ENCODE data around the gene ZNF716. TPM values are rescaled to one million over a fixed set of nuclear protein-coding genes. Genes with fewer than 3 reads are reported as not detected.

ZNF716 gene
- total and polyA plus RNA-seq, 2 experiments from 2014 or later = not detected

DNA sequence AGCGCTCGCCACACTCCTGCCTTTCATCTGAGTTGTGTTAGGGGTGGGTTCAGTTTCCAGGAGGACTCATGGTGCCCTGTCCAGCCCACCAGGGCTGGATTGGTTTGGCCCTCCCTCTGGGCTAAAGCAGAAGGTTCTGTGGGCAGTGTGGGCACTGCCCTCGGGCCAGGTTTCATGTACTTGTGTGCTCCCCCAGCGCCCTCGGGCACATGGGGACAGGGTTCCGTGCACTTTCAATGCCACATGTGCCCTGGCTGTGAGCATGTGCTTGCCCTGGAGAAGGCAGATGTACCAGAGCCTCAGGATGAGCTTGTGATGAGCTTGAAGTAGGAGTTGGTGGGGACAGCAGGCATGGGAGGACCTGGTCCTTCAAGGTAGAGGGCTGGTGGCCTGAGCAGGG, 35.6 kb upstream of the ZNF716 start:
- H3K9me3 ChIP-seq (ENCODE audit: low read depth) = no peaks in the 10 kb centered on the region
- DNase-seq (ENCODE audit: low spot score) = no peak
- 64% methylated on average over 6 of the region's 6 CpGs for WGBS (ENCODE audit: low lambda C conversion rate, missing lambda C conversion rate)

DNA sequence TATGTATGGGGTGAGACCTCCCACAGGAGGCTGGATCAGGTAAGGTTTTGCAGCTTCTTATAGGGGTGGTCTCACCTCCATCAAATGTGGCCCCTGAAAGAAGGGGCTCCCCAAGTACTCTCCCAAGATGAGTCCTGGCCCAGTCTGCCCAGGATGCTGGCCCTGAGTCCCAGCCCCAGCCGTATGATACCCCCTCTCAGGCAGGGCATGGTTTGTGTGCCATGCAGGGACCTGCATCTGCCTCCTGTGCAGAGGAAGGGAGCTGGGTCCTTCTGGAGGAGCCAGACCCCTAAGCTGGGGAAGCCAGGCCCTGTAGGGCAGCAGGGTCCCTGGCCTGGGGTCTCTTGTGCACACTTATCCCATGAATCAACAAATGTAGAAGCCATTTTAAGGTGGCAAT, 35.1 kb upstream of the ZNF716 start:
- H3K27me3 ChIP-seq = no peaks in the 10 kb centered on the region
- no peaks in the 10 kb centered on the region for H3K9me3 ChIP-seq (ENCODE audit: low read depth)
- H4K20me1 ChIP-seq (ENCODE audit: insufficient read depth, poor library complexity, severe bottlenecking) = no peaks in the 10 kb centered on the region
- H3K9me2 ChIP-seq (replicated peaks; ENCODE audit: insufficient read depth) = no peaks in the 10 kb centered on the region
- H3K4me3 ChIP-seq = no peak overlapping the region
- TF ChIP-seq EZH2 (IDR thresholded peaks at IDR 0.05; ENCODE audit: borderline replicate concordance) = no peak
- TF ChIP-seq, protein P1, sequence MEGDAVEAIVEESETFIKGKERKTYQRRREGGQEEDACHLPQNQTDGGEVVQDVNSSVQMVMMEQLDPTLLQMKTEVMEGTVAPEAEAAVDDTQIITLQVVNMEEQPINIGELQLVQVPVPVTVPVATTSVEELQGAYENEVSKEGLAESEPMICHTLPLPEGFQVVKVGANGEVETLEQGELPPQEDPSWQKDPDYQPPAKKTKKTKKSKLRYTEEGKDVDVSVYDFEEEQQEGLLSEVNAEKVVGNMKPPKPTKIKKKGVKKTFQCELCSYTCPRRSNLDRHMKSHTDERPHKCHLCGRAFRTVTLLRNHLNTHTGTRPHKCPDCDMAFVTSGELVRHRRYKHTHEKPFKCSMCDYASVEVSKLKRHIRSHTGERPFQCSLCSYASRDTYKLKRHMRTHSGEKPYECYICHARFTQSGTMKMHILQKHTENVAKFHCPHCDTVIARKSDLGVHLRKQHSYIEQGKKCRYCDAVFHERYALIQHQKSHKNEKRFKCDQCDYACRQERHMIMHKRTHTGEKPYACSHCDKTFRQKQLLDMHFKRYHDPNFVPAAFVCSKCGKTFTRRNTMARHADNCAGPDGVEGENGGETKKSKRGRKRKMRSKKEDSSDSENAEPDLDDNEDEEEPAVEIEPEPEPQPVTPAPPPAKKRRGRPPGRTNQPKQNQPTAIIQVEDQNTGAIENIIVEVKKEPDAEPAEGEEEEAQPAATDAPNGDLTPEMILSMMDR (IDR thresholded peaks at IDR 0.05; ENCODE audit: poor library complexity) = no peak
- TF ChIP-seq EZH2phosphoT487 (IDR thresholded peaks at IDR 0.05; ENCODE audit: low read depth, severe bottlenecking, unreplicated experiment) = no peak
- H2AFZ ChIP-seq = no peak overlapping the region
- H3K27ac ChIP-seq = no peak overlapping the region
- H3K36me3 ChIP-seq (replicated peaks; ENCODE audit: insufficient read depth, low read depth) = no peaks in the 10 kb centered on the region
- 64% methylated on average over 1 of the region's 1 CpG for whole genome bisulfite sequencing (ENCODE audit: low lambda C conversion rate, missing lambda C conversion rate)
- H3K4me2 ChIP-seq = no peak overlapping the region
- H3K79me2 ChIP-seq = no peaks in the 10 kb centered on the region
- no peak for DNase-seq (ENCODE audit: low spot score)
- no peaks in the 10 kb centered on the region for H3K4me1 ChIP-seq (ENCODE audit: insufficient read depth)

More for the DNA sequence above, 35.6 kb upstream of the ZNF716 start:
- Histone ChIP-seq H3K27ac (no peak overlapping the region), H4K20me1 (ENCODE audit: insufficient read depth, poor library complexity, severe bottlenecking) (no peaks in the 10 kb centered on the region), H3K9me2 (replicated peaks; ENCODE audit: insufficient read depth) (no peaks in the 10 kb centered on the region), H3K4me1 (ENCODE audit: insufficient read depth) (no peaks in the 10 kb centered on the region), H3K36me3 (replicated peaks; ENCODE audit: insufficient read depth, low read depth) (no peaks in the 10 kb centered on the region), H3K79me2 (no peaks in the 10 kb centered on the region), H3K27me3 (no peaks in the 10 kb centered on the region), H2AFZ (no peak overlapping the region), H3K4me2 (no peak overlapping the region), H3K4me3 (no peak overlapping the region)
- TF ChIP-seq EZH2 (IDR thresholded peaks at IDR 0.05; ENCODE audit: borderline replicate concordance) (no peak), EZH2phosphoT487 (IDR thresholded peaks at IDR 0.05; ENCODE audit: low read depth, severe bottlenecking, unreplicated experiment) (no peak)
- TF ChIP-seq, protein P1 (IDR thresholded peaks at IDR 0.05; ENCODE audit: poor library complexity) = no peak

DNA sequence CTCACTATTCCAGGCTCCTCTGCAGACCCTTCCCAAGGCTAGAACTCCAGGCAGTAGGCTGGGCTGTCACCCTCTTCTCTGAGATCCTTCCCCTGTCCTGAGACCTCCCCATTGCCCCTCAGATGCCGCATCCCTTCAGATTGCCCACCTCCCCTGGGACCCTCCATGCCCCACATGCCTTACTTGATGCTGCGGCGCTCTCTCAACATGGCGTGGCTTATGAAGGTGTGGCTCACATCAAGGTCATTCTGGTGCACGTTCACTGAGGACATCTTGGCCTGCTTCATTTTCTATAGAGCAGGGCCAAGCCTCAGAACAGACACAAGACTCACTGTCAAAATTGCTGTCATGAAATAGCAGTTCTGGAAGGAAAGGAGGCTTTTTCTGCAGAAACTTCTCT, 34.7 kb upstream of the ZNF716 start:
- Histone ChIP-seq H3K27ac (no peak overlapping the region), H3K79me2 (no peaks in the 10 kb centered on the region)
- TF ChIP-seq EZH2phosphoT487 (IDR thresholded peaks at IDR 0.05; ENCODE audit: low read depth, severe bottlenecking, unreplicated experiment) = no peak
- TF ChIP-seq, protein P1 (IDR thresholded peaks at IDR 0.05; ENCODE audit: poor library complexity) = no peak

DNA sequence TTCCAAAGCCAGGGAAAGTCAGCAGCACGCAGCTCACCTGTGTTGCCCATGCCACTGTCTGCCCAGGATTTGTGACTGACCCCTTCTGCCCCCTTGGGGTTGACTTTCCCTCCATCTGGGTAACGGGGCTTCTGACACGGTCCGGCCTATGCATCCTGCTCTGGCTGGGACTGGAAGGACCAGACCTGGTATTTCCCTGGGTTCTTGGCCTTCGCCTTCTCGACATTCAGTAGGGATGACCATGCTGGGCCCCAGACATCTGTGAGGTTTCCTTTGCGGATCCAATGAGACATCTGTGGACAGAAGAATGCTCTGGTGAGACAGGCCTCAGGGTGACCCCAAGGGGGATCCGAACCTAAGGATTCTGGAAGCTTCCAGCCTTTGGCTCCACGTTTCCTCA, 34.2 kb upstream of the ZNF716 start:
- 65% methylated on average over 9 of the region's 9 CpGs for whole genome bisulfite sequencing (ENCODE audit: low lambda C conversion rate, missing lambda C conversion rate)

More for the DNA sequence above, 34.7 kb upstream of the ZNF716 start:
- H3K4me1 ChIP-seq (ENCODE audit: insufficient read depth) = no peaks in the 10 kb centered on the region
- no peaks in the 10 kb centered on the region for H3K9me3 ChIP-seq (ENCODE audit: low read depth)
- 64% methylated on average over 5 of the region's 5 CpGs for WGBS (ENCODE audit: low lambda C conversion rate, missing lambda C conversion rate)
- no peak for DNase-seq (ENCODE audit: low spot score)
- no peak overlapping the region for H2AFZ ChIP-seq
- H3K27me3 ChIP-seq = no peaks in the 10 kb centered on the region
- H4K20me1 ChIP-seq (ENCODE audit: insufficient read depth, poor library complexity, severe bottlenecking) = no peaks in the 10 kb centered on the region
- no peaks in the 10 kb centered on the region for H3K36me3 ChIP-seq (replicated peaks; ENCODE audit: insufficient read depth, low read depth)
- H3K9me2 ChIP-seq (replicated peaks; ENCODE audit: insufficient read depth) = no peaks in the 10 kb centered on the region
- no peak overlapping the region for H3K4me3 ChIP-seq
- H3K4me2 ChIP-seq = no peak overlapping the region

More for the DNA sequence above, 34.2 kb upstream of the ZNF716 start:
- Histone ChIP-seq H3K9me2 (replicated peaks; ENCODE audit: insufficient read depth) (no peaks in the 10 kb centered on the region), H3K9me3 (ENCODE audit: low read depth) (no peaks in the 10 kb centered on the region), H3K4me2 (no peak overlapping the region), H3K4me1 (ENCODE audit: insufficient read depth) (no peaks in the 10 kb centered on the region), H3K79me2 (no peaks in the 10 kb centered on the region), H3K27me3 (no peaks in the 10 kb centered on the region), H4K20me1 (ENCODE audit: insufficient read depth, poor library complexity, severe bottlenecking) (no peaks in the 10 kb centered on the region), H3K27ac (no peak overlapping the region), H3K36me3 (replicated peaks; ENCODE audit: insufficient read depth, low read depth) (no peaks in the 10 kb centered on the region), H3K4me3 (no peak overlapping the region), H2AFZ (no peak overlapping the region)
- DNase-seq (ENCODE audit: low spot score) = no peak
- TF ChIP-seq EZH2 (IDR thresholded peaks at IDR 0.05; ENCODE audit: borderline replicate concordance) = no peak
- TF ChIP-seq, protein P1 (IDR thresholded peaks at IDR 0.05; ENCODE audit: poor library complexity) = no peak
- TF ChIP-seq EZH2phosphoT487 (IDR thresholded peaks at IDR 0.05; ENCODE audit: low read depth, severe bottlenecking, unreplicated experiment) = no peak

Measured in hepatocyte (in vitro differentiated cells).